ENCODE data around the gene TMEM132E.

Gene TMEM132E

GRCh38 chr17:34606763-34607162 is 27.4 kb downstream of the TMEM132E start:
- FAIRE-seq: no peak

GRCh38 chr17:34607917-34608316 is 28.5 kb downstream of the TMEM132E start:
- no peak for FAIRE-seq

DNA sequence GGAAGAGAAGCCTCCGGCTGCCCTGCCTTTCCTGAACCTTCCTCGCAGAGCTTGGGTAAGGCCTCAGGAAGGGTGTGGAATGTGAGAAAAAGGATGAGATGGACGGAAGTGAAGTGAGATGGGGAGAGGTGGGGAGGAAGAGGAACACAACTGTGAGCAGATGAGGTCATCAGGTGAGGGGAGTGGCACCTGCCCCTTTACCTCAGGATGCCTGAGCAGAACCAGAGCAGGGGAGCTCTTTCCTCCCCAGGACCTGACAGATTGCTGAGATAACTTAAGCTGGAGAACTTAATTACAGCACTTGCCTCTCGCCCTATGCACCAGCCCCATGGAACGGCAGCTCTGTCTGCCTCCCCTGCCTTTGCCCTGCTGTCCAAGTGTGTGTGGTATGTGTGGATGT is 29.8 kb downstream of the TMEM132E start:
- no peak for FAIRE-seq

DNA sequence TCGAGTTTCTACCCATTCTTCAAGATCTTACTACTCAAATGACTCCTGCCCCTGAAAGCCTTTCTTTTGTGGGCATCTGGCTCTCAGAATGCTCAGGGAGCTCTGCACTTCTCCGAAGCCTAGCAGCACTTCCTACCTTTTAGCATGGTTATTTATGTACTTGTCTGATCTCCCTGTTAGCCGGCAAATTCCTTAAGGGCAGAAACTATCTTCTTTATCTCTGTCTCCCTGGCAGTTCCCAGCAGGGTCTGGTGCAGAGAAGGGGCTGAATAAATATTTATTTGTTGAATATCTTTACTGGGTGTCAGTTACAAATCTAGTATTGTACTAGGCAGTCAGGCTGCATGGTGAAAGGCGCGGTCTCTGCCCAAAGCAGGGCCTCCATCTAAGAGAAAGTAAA is 30.7 kb downstream of the TMEM132E start:
- FAIRE-seq: no peak

DNA sequence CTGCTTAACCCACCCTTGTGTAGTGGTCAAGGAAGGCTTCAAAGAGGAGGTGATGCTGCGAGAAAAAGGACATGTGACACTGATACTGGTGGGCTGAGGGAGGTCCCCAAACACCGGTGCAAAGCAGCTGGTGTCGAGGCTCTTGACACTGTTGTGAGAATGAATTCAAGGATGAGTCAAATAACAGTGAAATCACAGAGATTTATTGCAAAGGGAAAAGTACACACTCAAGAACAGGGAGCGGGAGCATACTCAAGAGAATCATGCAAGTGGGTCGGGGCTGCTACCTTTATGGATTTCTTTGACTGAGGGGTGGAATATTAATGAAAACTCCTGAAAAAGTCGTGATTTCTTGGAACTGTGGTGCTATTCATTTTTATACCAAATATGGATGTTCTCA is 31.1 kb downstream of the TMEM132E start:
- FAIRE-seq: no peak

DNA sequence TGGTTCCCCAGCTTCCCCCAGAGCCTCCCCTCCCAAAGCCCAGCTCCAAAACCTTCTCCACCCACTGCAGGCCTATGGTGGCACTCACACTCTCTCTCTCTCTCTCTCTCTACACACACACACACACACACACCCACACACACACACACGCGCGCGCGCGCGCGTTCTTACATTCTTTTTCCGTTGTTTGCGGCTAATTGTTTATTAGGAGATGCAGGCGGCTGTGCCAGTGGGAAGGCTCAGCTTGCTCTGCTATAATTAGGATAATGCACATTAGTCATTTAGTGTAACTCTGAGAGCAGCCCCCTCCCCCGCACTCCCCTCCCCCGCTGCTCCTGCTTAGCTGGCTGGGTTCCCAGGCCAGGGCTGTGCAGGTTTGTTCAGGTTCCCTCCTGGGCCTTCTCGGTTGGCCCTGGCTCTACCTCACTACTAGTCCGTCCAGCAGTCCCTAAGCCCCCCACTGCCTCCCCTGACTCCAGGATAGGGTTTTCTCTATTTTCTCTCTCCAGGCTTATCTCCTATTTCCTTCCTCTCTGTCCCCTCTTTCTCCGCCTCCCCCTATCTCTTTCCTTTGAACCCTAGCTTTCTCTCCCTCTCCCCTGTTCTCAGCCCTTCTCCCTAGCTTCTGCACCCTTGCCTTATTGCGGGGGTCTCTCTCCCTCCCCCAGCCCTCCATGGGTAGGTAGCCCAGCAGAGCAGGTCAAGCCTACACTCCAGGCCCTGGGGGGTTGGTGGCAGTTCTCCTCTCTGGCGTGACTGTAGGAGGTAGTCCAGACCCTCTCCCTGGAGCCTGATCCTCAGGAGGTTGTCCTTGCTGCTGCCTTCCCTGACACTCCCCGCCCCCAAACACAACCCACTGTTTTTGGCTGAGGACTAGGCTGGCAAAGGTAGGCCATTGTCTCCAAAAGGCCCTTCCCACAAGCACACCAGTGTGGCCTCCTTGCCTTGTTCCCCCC is 34.0 kb downstream of the TMEM132E start:
- FAIRE-seq: no peak

- FAIRE-seq: no peak
These were observed 35.3 kb downstream of the TMEM132E start for GRCh38 chr17:34614698-34615097.

DNA sequence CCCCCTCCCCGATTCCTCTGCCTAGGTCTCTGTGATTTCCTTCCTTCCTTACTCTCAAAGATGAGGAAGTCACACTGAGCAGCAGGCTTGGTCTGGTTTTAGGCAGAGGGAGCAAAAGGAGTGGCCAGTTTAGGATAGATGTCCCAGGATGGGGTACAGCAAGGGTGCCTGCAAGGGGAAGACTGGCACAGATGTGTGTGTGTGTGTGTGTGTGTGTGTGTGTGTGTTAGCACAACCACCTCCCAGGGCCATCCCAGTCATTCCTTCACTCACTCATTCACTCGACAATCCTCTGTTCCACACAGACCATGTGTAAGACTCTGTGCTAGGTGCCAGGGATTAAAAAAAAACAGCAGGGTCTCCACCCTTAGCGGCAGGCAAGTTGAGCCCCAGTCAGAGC is 35.9 kb downstream of the TMEM132E start:
- FAIRE-seq: no peak

- no peak for FAIRE-seq
These were observed 36.8 kb downstream of the TMEM132E start for GRCh38 chr17:34616148-34616547.

DNA sequence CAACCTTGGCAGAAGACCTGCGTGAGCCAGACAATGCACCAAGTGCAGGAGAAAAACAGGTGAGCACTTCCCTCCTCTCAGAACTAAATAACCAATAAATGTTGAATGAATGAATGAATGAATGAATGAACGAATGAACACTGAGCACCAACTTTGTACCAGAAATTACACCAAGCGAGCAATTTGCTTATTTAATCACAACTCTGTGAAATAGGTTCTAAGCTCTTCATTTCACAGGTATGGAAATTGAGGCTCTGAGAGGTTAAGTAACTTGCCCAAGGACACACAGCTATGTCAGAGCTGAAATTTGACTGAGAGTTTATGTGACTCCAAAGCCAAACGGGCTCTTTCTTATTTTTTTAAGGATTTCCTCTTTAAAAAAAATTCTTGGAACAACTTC is 38.0 kb downstream of the TMEM132E start:
- no peak for FAIRE-seq

DNA sequence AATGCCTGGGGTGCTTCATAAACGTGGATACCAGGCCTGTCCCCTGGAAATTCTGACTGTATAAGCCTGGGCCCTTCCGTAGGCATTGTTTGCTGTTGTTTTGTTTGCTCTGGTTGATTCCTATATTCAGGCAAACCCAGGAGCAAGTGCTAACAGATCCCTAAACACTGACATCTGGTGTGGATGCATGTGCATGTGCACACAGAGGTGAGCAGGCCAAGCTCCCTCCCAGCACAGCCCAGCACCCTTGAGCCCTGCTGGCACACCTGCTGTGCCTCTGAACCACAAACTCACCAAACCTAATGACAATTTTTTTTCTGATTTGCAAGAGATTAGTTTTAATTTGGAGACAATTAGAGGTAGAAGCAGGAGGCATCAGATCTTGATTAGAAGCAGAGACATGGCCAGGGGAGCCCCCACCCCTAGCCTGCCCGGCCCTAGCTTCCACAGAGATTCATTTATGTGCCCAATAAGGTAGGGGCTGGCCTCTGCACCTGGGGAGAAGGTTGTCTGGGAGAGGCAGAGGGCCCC is 40.4 kb downstream of the TMEM132E start:
- no peak for FAIRE-seq

DNA sequence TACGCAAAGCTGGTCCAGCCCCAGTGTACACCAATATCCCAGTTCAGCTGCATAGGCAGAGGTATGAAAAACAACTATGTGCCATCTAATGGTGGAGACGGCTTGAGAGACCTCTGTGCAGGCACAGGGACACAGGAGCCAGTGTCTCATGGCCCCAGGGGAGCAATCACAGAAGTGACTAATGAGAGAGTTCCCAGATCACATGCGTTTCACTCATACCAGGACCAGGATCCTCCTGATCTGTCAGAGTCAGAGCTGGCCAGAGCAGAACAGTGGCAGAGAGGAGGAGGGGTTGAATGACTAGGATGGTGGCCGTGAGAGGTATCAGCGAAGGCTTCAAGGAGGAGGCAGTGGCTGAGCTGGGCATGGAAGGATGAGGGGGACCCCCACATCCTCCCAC is 41.1 kb downstream of the TMEM132E start:
- FAIRE-seq: no peak

- no peak for FAIRE-seq
These were observed 43.7 kb downstream of the TMEM132E start for GRCh38 chr17:34622862-34623623.

- FAIRE-seq: no peak
These were observed 44.7 kb downstream of the TMEM132E start for GRCh38 chr17:34623856-34624766.

GRCh38 chr17:34624767-34625383 is 45.5 kb downstream of the TMEM132E start:
- no peak for FAIRE-seq

GRCh38 chr17:34626121-34626681 is 46.8 kb downstream of the TMEM132E start:
- no peak for FAIRE-seq

- FAIRE-seq: no peak
These were observed 49.5 kb downstream of the TMEM132E start for GRCh38 chr17:34628879-34629278.

DNA sequence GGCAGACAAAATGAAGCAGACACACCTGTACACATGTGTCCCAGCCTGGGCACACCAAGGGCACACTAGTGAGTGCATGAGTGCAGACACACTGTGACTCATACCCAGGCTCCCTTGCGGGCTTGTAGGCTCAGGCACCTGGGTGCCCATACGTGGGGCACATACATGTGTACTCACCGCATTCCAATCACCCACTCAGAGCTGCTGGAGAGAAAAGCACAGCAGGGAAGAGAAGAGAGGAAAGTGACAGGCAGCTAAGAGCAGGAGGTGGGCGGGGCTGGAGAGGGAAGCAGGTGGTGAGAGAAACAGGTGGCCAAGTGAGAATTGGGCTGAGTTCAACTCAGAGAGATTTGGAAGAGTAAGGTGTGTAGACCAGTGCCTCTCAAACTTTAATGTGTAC is 54.0 kb downstream of the TMEM132E start:
- no peak for FAIRE-seq

DNA sequence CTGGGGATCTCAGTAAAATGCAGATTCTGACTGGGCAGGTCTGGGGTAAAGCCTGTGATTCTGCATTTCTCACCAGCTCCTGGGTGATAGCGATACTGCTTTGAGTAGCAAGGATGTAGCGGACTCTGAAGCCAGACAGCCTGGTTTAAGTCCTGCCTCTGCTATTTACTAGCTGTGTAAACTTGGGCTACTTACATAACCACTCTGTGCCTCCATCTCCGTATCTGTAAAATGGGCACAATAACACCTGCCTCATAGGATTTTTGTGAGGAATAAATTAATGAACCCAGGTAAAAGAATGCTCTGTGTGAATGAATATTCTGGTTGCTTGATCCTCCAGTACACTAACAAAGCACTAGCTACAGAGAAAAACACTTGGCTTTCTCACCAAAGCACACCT is 54.4 kb downstream of the TMEM132E start:
- no peak for FAIRE-seq

- FAIRE-seq: no peak
These were observed 55.3 kb downstream of the TMEM132E start for GRCh38 chr17:34634551-34635160.

- FAIRE-seq: no peak
These were observed 56.5 kb downstream of the TMEM132E start for GRCh38 chr17:34635876-34636275.

Data from A204.1 (cell line).